Natural killer cell (primary cell): ENCODE data around the gene SLC4A11. TPM values are rescaled to one million over a fixed set of nuclear protein-coding genes. Genes with fewer than 3 reads are reported as not detected.

ENCODE experiments used
- ATAC-seq, 3 donors: fragments of 150-1000 bp in 2 of 3; fragments of 200-7000 bp in 1 of 3; cut with Tn5 transposase; 1 replicate in 1 of 3; 2 replicates in 2 of 3; pipeline ENCODE4 v1.10.0; 2021; ENCODE audit warnings: mild to moderate bottlenecking in 2 of 3, moderate library complexity in 2 of 3
- DNase-seq, 2 donors: peaks; one replicate each; pipeline versions ENCODE4 v3.0.0 to v3.0.0-alpha.2; 2013 to 2021; ENCODE audit warnings: mixed read lengths in 1 of 2
- H3K27ac ChIP-seq: one replicate; pipeline ENCODE4 v1.5.1; 2013; ENCODE audit warnings: mild to moderate bottlenecking, low read length
- H3K27me3 ChIP-seq: one replicate; pipeline ENCODE4 v1.6.1; 2013; ENCODE audit warnings: low read length; ENCODE audit not compliant: control insufficient read depth, insufficient read depth
- H3K36me3 ChIP-seq: one replicate; pipeline ENCODE4 v1.6.1; 2013; ENCODE audit warnings: low read length; ENCODE audit not compliant: control insufficient read depth, insufficient read depth
- H3K4me1 ChIP-seq: one replicate; pipeline ENCODE4 v1.6.1; 2013; ENCODE audit warnings: low read length; ENCODE audit not compliant: control insufficient read depth, insufficient read depth
- H3K4me3 ChIP-seq: one replicate; pipeline ENCODE4 v1.5.1; 2013; ENCODE audit warnings: low read length
- H3K9me3 ChIP-seq: one replicate; pipeline ENCODE4 v1.6.1; 2013; ENCODE audit warnings: low read length; ENCODE audit not compliant: control insufficient read depth, insufficient read depth
- H3K27ac Mint-ChIP-seq, 2 donors: one replicate each; pipeline ENCODE4 v1.8.0; 2022; ENCODE audit warnings: mild to moderate bottlenecking in 2 of 2, mixed read lengths in 2 of 2, moderate library complexity in 1 of 2
- H3K27me3 Mint-ChIP-seq, 2 donors: one replicate each; pipeline ENCODE4 v1.8.0; 2022; ENCODE audit warnings: low read depth in 2 of 2, mixed read lengths in 2 of 2
- H3K36me3 Mint-ChIP-seq: one replicate; pipeline ENCODE4 v1.8.0; 2022; ENCODE audit warnings: mixed read lengths
- H3K4me1 Mint-ChIP-seq, 2 donors: one replicate each; pipeline ENCODE4 v1.8.0; 2022; ENCODE audit warnings: mixed read lengths in 2 of 2
- H3K4me3 Mint-ChIP-seq: one replicate; pipeline ENCODE4 v1.8.0; 2022; ENCODE audit warnings: mild to moderate bottlenecking, moderate library complexity, mixed read lengths
- H3K9me3 Mint-ChIP-seq, 2 donors: one replicate each; pipeline ENCODE4 v1.8.0; 2022; ENCODE audit warnings: mixed read lengths in 2 of 2
- CTCF ChIP-seq: fragments of 200-600 bp; IDR thresholded peaks from one replicate; pipeline ENCODE4 v1.8.0; 2022; ENCODE audit warnings: antibody characterized with exemption
- WGBS: methylation state at CpG from one replicate; pipeline ENCODE4 v1.1.7; 2013; ENCODE audit warnings: missing lambda C conversion rate; ENCODE audit not compliant: insufficient coverage; 5-methylcytosine and 5-hydroxymethylcytosine counted together
- intact Hi-C: fragments of 100-400 bp; cut with micrococcal nuclease; formaldehyde crosslinking; loops from one replicate; pipeline ENCODE4 v1.14.2; 2022
- total RNA-seq, 4 donors: library from RNA; stranded (reverse); fragments of 120-200 nt in 1 of 4; gene quantifications; one replicate each; pipeline versions ENCODE4 v1.2.3 to v1.2.4, GENCODE V29; 2013 to 2022

The SLC4A11 gene
- total RNA-seq, 3 donors from 2014 or later (not counting 1 experiment from before 2014, with no cell fraction given), result 0.31 to 0.68 (median 0.32) TPM

- intact Hi-C loops, result no loop called here
- no peaks in the 10 kb centered on the region for H3K9me3 ChIP-seq
- no peaks in the 10 kb centered on the region for H3K36me3 ChIP-seq
- peaks cover 24% of the 10 kb centered on the region for H3K4me1 ChIP-seq
- Mint-ChIP-seq H3K36me3 (no peaks in the 10 kb centered on the region), H3K4me3 (no peak overlapping the region), H3K4me1 (peaks cover 8 to 12% of the 10 kb centered on the region in 2 donors), H3K9me3 (no peaks in the 10 kb centered on the region), H3K27me3 (peaks cover 52 to 53% of the 10 kb centered on the region in 2 donors), H3K27ac (no peak overlapping the region)
- H3K27me3 ChIP-seq, result peaks cover 26% of the 10 kb centered on the region
- H3K4me3 ChIP-seq, result no peak overlapping the region
- ATAC-seq, result no peak
- 79% methylated on average over 6 of the region's 6 CpGs for WGBS
- no peak for DNase-seq
- no peak for TF ChIP-seq CTCF
- H3K27ac ChIP-seq, result no peak overlapping the region
Measured at GRCh38 chr20:3242172-3242692, 3.2 kb upstream of the SLC4A11 start.

- no peak for DNase-seq
- H3K36me3 ChIP-seq, result no peaks in the 10 kb centered on the region
- TF ChIP-seq CTCF, result no peak
- no peak for ATAC-seq
- H3K27ac ChIP-seq, result no peak overlapping the region
- Mint-ChIP-seq H3K27ac (no peak overlapping the region), H3K4me1 (peaks cover 8 to 12% of the 10 kb centered on the region in 2 donors), H3K4me3 (peak overlapping the region; percentile 78), H3K9me3 (no peaks in the 10 kb centered on the region), H3K27me3 (peaks cover 59 to 60% of the 10 kb centered on the region in 2 donors), H3K36me3 (no peaks in the 10 kb centered on the region)
- H3K27me3 ChIP-seq, result peaks cover 29% of the 10 kb centered on the region
- no peaks in the 10 kb centered on the region for H3K9me3 ChIP-seq
- H3K4me3 ChIP-seq, result no peak overlapping the region
- intact Hi-C loops, result no loop called here
- 89% methylated on average over 15 of the region's 15 CpGs for WGBS
- H3K4me1 ChIP-seq, result peaks cover 24% of the 10 kb centered on the region
Measured at GRCh38 chr20:3240776-3241363, 1.9 kb upstream of the SLC4A11 start.

GRCh38 chr20:3239867-3240775 lies 1.1 kb upstream of the SLC4A11 start:
- Histone ChIP-seq H3K4me1 (peaks cover 24% of the 10 kb centered on the region), H3K36me3 (no peaks in the 10 kb centered on the region), H3K9me3 (no peaks in the 10 kb centered on the region), H3K4me3 (peak overlapping the region; percentile 57), H3K27ac (no peak overlapping the region), H3K27me3 (peaks cover 29% of the 10 kb centered on the region)
- Mint-ChIP-seq H3K4me3 (peak overlapping the region; percentile 95), H3K27ac (peak overlapping the region in 1 of 2 donors; percentile 45), H3K4me1 (peaks cover 8 to 12% of the 10 kb centered on the region in 2 donors), H3K27me3 (peaks cover 60 to 63% of the 10 kb centered on the region in 2 donors), H3K36me3 (no peaks in the 10 kb centered on the region), H3K9me3 (no peaks in the 10 kb centered on the region)
- DNase-seq (peak in 1 of 2 donors; percentile 39), ATAC-seq (no peak)
- TF ChIP-seq CTCF, result no peak
- 20% methylated on average over 54 of the region's 54 CpGs for whole genome bisulfite sequencing
- intact Hi-C loops, result no loop called here
